Measurements from ENCODE around the gene PTGFR. TPM values are rescaled to one million over a fixed set of nuclear protein-coding genes. Genes with fewer than 3 reads are reported as not detected.

PTGFR gene
- total RNA-seq, 2 experiments from 2014 or later = not detected

DNA sequence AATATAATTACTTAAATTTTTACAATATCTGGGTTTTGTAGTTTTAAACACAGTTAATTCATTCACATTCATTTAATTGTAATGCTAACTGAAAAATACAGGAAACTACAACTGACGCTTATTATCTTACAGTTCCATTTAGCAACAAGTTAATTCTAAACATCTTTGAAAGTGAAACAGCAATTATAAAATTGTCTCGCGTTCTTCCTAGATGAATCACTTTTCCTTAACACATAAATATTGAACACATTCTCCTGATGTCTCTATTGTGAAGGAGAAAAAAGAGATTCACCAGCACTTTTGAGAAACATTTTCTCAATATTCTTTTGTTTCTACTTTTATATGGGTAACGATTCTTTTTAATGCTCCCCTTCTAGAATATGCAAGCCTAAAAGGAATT, 6.4 kb downstream of the PTGFR start:
- Histone ChIP-seq H3K27ac (ENCODE audit: low read depth, low read length, poor library complexity, severe bottlenecking) (no peak overlapping the region), H3K4me3 (ENCODE audit: low read depth, low read length, poor library complexity, severe bottlenecking) (no peak overlapping the region), H3K79me2 (ENCODE audit: insufficient read depth, low read depth, low read length) (no peaks in the 10 kb centered on the region), H3K4me1 (ENCODE audit: insufficient read depth, low read length, poor library complexity, severe bottlenecking) (no peaks in the 10 kb centered on the region), H3K9me2 (ENCODE audit: insufficient read depth, low read length) (no peaks in the 10 kb centered on the region), H2AFZ (ENCODE audit: low read length) (no peak overlapping the region), H3K4me2 (ENCODE audit: low read length) (no peak overlapping the region), H3K36me3 (ENCODE audit: insufficient read depth, low read length) (no peaks in the 10 kb centered on the region), H4K20me1 (ENCODE audit: insufficient read depth, low read length) (no peaks in the 10 kb centered on the region), H3K9me3 (ENCODE audit: low read length) (no peaks in the 10 kb centered on the region)
- ChIA-PET CTCF (ENCODE audit: unreplicated experiment) (no interaction called here), POLR2A (interaction anchor here (0.6 kb wide), 1 partner anchor 73 kb away, joined by 3 read pairs; no protein-coding TSS in a partner anchor)
- intact Hi-C loops (cut with micrococcal nuclease; ENCODE audit: unreplicated experiment) = no loop called here
- BruUV-seq (replicated peaks) = no TSS peak
- TF ChIP-seq EZH2phosphoT487 (IDR thresholded peaks at IDR 0.05; ENCODE audit: borderline replicate concordance, low read depth, low read length) = no peak
- TF ChIP-seq, protein P1, sequence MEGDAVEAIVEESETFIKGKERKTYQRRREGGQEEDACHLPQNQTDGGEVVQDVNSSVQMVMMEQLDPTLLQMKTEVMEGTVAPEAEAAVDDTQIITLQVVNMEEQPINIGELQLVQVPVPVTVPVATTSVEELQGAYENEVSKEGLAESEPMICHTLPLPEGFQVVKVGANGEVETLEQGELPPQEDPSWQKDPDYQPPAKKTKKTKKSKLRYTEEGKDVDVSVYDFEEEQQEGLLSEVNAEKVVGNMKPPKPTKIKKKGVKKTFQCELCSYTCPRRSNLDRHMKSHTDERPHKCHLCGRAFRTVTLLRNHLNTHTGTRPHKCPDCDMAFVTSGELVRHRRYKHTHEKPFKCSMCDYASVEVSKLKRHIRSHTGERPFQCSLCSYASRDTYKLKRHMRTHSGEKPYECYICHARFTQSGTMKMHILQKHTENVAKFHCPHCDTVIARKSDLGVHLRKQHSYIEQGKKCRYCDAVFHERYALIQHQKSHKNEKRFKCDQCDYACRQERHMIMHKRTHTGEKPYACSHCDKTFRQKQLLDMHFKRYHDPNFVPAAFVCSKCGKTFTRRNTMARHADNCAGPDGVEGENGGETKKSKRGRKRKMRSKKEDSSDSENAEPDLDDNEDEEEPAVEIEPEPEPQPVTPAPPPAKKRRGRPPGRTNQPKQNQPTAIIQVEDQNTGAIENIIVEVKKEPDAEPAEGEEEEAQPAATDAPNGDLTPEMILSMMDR (conservative IDR thresholded peaks at IDR 0.05; ENCODE audit: low read length) = no peak
- DNase-seq (ENCODE audit: low spot score) = no peak

DNA sequence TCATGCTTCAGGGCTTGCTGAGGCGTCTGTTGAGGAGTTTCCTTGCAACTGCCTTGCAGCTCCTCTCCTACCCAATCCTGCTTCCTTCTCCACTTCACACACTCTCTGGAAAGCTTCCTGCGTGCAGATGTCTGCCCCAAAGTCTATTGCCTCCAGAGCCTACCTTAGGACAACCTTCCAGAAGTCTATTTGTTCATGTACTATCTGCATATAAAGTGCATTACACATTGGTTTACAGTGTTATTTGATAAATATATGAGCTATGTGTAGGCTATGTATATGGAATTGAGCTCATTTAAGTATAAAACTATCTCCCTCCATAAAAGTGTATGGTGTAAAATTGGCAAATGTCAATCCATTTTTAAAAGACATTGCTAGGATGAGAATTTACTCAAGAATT, 9.8 kb downstream of the PTGFR start:
- TF ChIP-seq EZH2phosphoT487 (IDR thresholded peaks at IDR 0.05; ENCODE audit: borderline replicate concordance, low read depth, low read length) = no peak
- TF ChIP-seq, protein P1 (conservative IDR thresholded peaks at IDR 0.05; ENCODE audit: low read length) = no peak
- H3K4me2 ChIP-seq (ENCODE audit: low read length) = no peak overlapping the region
- BruUV-seq (replicated peaks) = no TSS peak
- H3K79me2 ChIP-seq (ENCODE audit: insufficient read depth, low read depth, low read length) = no peaks in the 10 kb centered on the region
- DNase-seq (ENCODE audit: low spot score) = no peak
- no peaks in the 10 kb centered on the region for H3K9me3 ChIP-seq (ENCODE audit: low read length)
- H3K4me3 ChIP-seq (ENCODE audit: low read depth, low read length, poor library complexity, severe bottlenecking) = no peak overlapping the region
- H2AFZ ChIP-seq (ENCODE audit: low read length) = no peak overlapping the region
- intact Hi-C loops (cut with micrococcal nuclease; ENCODE audit: unreplicated experiment) = no loop called here
- H4K20me1 ChIP-seq (ENCODE audit: insufficient read depth, low read length) = no peaks in the 10 kb centered on the region
- ChIA-PET POLR2A (interaction anchor here (0.6 to 1.7 kb wide), 2 partner anchors 11 to 520 kb away, joined by 3 read pairs; no protein-coding TSS in a partner anchor), CTCF (ENCODE audit: unreplicated experiment) (no interaction called here)
- H3K4me1 ChIP-seq (ENCODE audit: insufficient read depth, low read length, poor library complexity, severe bottlenecking) = no peaks in the 10 kb centered on the region
- no peaks in the 10 kb centered on the region for H3K9me2 ChIP-seq (ENCODE audit: insufficient read depth, low read length)
- H3K27ac ChIP-seq (ENCODE audit: low read depth, low read length, poor library complexity, severe bottlenecking) = no peak overlapping the region
- no peaks in the 10 kb centered on the region for H3K36me3 ChIP-seq (ENCODE audit: insufficient read depth, low read length)

DNA sequence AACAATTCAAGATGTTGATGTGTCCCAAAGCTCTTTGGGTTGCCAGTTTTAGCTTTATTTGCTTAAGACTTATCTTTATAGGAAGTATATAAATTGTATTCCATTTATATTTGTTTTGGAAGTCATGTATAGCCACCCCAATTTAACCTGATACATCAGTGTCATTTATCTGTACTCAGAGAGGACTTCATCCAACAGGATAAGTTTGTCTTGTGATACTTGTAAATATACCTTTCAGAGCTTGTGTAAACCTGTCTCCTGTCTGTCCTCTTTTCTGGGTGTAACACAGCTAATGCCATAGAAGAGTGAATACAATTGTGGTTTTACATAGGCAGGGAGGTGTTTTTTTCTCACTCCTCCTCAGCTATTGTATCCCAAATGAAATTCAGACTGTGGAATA, 10.4 kb downstream of the PTGFR start:
- H3K4me2 ChIP-seq (ENCODE audit: low read length) = no peak overlapping the region
- no peaks in the 10 kb centered on the region for H4K20me1 ChIP-seq (ENCODE audit: insufficient read depth, low read length)
- H3K9me2 ChIP-seq (ENCODE audit: insufficient read depth, low read length) = no peaks in the 10 kb centered on the region
- intact Hi-C loops (cut with micrococcal nuclease; ENCODE audit: unreplicated experiment) = no loop called here
- no TSS peak for BruUV-seq (replicated peaks)
- no peaks in the 10 kb centered on the region for H3K4me1 ChIP-seq (ENCODE audit: insufficient read depth, low read length, poor library complexity, severe bottlenecking)
- POLR2A ChIA-PET = interaction anchor here (0.6 kb wide), 1 partner anchor 521 kb away, joined by 3 read pairs; no protein-coding TSS in a partner anchor
- no peaks in the 10 kb centered on the region for H3K9me3 ChIP-seq (ENCODE audit: low read length)
- no peaks in the 10 kb centered on the region for H3K79me2 ChIP-seq (ENCODE audit: insufficient read depth, low read depth, low read length)
- H3K36me3 ChIP-seq (ENCODE audit: insufficient read depth, low read length) = no peaks in the 10 kb centered on the region
- H3K4me3 ChIP-seq (ENCODE audit: low read depth, low read length, poor library complexity, severe bottlenecking) = no peak overlapping the region
- no peak for DNase-seq (ENCODE audit: low spot score)
- CTCF ChIA-PET (ENCODE audit: unreplicated experiment) = no interaction called here
- H3K27ac ChIP-seq (ENCODE audit: low read depth, low read length, poor library complexity, severe bottlenecking) = no peak overlapping the region
- no peak for TF ChIP-seq EZH2phosphoT487 (IDR thresholded peaks at IDR 0.05; ENCODE audit: borderline replicate concordance, low read depth, low read length)
- TF ChIP-seq, protein P1 (conservative IDR thresholded peaks at IDR 0.05; ENCODE audit: low read length) = no peak
- no peak overlapping the region for H2AFZ ChIP-seq (ENCODE audit: low read length)

Data from OCI-LY7 (cell line).